Measurements from ENCODE around the gene C1orf216.
A peak's percentile ranks its signal among the peaks of the same experiment; 100 is the strongest.

C1orf216 gene, protein sequence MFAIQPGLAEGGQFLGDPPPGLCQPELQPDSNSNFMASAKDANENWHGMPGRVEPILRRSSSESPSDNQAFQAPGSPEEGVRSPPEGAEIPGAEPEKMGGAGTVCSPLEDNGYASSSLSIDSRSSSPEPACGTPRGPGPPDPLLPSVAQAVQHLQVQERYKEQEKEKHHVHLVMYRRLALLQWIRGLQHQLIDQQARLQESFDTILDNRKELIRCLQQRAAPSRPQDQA

DNA sequence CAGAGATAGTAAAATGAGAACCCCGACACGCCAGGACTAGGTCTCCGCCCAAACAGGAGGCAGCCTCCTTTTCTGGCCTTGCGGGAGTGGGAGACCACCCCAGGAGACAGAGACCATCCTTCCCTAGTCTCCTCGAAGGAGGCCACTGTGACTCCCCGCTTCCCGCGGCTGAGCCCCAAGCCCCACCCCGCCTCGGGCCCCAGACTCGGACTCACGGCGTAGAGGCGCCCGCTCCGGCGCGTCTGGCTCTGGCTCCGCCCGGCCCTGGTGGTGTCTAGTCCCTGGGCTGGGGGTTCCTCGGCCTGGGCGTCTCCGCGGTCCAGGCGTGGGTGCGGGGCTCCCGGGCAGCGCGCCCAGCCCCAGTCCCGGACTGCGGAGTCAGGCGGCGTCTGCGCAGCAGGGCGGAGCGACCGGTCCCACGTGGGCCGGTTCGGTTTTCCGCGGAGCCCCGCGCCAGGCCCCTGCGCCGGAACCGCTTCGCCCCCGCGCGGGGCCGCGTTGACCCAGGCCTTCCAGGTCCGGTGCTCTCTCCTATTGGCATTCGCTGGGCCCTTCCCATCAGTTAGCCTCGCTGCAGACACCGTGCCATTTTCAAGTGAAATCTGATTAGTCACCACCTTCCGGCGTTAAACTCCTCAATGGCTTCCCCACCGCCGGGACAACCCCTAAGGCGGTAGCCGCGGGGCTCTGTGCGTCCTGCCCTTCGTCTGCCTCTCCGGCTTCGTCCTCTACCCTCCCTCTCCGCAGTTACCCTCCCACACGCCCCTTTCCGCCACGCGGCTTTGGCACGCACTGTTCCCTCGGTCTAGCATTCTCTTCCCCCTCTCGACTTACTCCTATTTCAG, at the start of gene C1orf216:
Gene C1orf216 (minus strand): TSS at position 393 of the 845 bp plus-strand sequence. CDS start 2,563 bp downstream, outside the sequence.
- DNase-seq (ENCODE audit: low read depth): peak; percentile 24
- TF ChIP-seq, protein P1, sequence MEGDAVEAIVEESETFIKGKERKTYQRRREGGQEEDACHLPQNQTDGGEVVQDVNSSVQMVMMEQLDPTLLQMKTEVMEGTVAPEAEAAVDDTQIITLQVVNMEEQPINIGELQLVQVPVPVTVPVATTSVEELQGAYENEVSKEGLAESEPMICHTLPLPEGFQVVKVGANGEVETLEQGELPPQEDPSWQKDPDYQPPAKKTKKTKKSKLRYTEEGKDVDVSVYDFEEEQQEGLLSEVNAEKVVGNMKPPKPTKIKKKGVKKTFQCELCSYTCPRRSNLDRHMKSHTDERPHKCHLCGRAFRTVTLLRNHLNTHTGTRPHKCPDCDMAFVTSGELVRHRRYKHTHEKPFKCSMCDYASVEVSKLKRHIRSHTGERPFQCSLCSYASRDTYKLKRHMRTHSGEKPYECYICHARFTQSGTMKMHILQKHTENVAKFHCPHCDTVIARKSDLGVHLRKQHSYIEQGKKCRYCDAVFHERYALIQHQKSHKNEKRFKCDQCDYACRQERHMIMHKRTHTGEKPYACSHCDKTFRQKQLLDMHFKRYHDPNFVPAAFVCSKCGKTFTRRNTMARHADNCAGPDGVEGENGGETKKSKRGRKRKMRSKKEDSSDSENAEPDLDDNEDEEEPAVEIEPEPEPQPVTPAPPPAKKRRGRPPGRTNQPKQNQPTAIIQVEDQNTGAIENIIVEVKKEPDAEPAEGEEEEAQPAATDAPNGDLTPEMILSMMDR (IDR thresholded peaks at IDR 0.05; ENCODE audit: control insufficient read depth, insufficient read depth, low read depth, low read length, missing control alignments): no peak
- H3K4me3 ChIP-seq (ENCODE audit: control insufficient read depth, low read depth, low read length): peak within 1 kb of the TSS; percentile 81

DNA sequence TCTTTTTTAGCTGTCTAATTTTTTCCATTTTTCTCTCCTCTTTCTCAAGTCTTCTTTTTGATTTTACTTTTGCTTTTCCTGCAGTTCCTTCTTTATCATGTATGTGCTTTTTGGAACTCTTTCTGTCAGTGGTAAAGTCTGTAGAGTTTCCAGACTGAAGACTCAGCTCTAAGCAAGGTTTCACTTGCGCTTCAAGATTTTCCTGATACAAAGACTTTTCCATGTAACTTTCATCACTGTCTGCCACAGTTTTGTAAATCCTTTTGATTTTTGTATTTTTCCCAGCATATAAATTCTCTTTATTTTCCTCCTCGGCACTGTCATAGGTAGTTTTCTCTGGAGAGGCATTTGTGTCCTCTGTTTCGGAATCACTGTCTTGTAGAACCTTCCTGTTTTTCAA, 45.6 kb upstream of the C1orf216 start:
- TF ChIP-seq, protein P1 (IDR thresholded peaks at IDR 0.05; ENCODE audit: control insufficient read depth, insufficient read depth, low read depth, low read length, missing control alignments): no peak
- DNase-seq (ENCODE audit: low read depth): no peak

DNA sequence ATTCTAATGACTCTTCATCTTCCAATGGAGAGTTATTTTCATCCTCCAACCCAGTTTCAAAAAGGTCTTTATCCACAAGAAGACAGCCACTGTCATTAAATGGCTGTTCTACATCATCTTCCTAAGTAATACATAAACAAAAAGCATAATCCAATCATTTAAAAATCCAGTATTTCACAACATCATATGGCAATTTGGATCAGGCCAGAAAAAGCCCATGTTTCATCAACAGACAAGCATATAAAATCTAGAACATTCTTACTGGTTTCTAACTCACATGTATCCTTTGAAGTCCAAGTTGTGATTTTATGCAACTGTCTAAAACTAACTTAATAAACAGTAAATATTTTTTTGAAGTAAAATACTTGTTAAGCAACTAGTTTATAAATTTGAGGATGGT, 44.5 kb upstream of the C1orf216 start:
- no peak overlapping the region for H3K4me3 ChIP-seq (ENCODE audit: control insufficient read depth, low read depth, low read length)
- no peak for DNase-seq (ENCODE audit: low read depth)
- TF ChIP-seq, protein P1 (IDR thresholded peaks at IDR 0.05; ENCODE audit: control insufficient read depth, insufficient read depth, low read depth, low read length, missing control alignments): no peak

More for the DNA sequence above, 45.6 kb upstream of the C1orf216 start:
- no peak overlapping the region for H3K4me3 ChIP-seq (ENCODE audit: control insufficient read depth, low read depth, low read length)

DNA sequence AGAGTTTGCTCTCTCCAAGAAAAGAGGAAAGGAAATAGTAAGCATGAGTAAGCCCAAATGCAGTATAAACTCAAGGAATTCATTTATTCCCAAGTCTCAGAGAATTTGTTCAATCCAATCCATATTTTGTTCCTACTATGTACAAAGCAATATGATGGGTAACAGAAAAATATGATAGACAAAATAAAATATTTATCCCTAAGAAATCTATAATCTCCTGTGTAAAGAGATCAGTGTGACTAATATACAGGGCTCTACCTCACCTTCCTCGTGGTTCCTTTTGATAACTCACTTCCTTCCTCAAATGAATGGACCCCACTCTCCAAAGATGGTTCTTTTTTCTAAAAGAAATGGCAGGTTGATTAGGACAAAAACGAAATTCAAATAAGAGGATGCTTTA, 43.5 kb upstream of the C1orf216 start:
- no peak for DNase-seq (ENCODE audit: low read depth)
- TF ChIP-seq, protein P1 (IDR thresholded peaks at IDR 0.05; ENCODE audit: control insufficient read depth, insufficient read depth, low read depth, low read length, missing control alignments): no peak
- H3K4me3 ChIP-seq (ENCODE audit: control insufficient read depth, low read depth, low read length): no peak overlapping the region

DNA sequence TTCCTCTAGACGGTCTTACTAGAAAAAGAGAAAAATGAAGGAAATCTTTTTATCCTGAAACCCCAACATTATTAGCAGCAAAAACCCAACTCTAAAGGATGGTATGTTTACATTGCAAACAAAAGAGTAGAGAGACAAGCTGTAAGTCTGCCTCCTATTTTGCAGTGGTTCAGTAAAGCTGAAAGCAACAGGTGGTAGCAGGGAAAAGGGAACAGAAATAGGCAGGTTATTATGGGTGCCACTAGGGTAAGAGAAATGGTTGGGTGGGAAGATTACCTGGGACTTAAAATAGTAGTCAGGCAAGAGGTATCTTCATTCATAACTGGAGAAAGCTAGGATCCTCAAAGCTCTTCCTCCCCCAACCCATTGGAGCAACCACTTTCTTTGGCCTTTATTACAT, 37.4 kb upstream of the C1orf216 start:
- no peak overlapping the region for H3K4me3 ChIP-seq (ENCODE audit: control insufficient read depth, low read depth, low read length)
- TF ChIP-seq, protein P1 (IDR thresholded peaks at IDR 0.05; ENCODE audit: control insufficient read depth, insufficient read depth, low read depth, low read length, missing control alignments): no peak
- no peak for DNase-seq (ENCODE audit: low read depth)

DNA sequence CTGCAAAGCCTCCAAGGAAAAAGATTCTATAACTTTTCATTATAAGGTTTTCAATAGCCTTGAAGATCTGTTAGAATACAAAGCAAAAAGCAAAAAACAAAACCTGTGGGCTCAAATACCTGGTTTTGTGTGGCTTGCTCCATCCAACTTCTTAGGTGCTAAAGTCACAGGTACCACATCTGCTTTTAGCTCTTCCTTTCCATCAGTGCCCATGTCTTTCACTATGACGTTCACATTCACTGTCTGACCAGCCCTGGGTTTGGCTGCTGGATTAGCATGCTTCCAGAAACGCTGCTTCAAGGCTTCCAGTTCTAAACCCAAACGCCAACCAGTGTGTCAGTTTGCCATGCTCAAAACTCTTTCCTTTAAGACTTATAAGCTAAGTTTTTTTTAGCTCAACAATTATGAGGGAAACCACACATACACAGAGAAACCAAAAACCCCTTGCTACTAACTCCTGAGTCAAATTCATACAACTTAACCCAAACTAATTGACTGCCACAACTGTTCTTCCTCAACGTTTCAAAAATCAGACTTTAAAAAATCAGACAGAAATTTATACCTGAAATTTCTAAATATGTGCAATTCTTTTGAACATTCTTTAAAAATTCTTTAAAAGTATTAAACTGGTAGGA, 35.1 kb upstream of the C1orf216 start:
- no peak overlapping the region for H3K4me3 ChIP-seq (ENCODE audit: control insufficient read depth, low read depth, low read length)
- DNase-seq (ENCODE audit: low read depth): no peak
- TF ChIP-seq, protein P1 (IDR thresholded peaks at IDR 0.05; ENCODE audit: control insufficient read depth, insufficient read depth, low read depth, low read length, missing control alignments): no peak

Measured in AG09309 (cell line).